Measurements from ENCODE around the gene NACC1. TPM values are rescaled to one million over a fixed set of nuclear protein-coding genes. Genes with fewer than 3 reads are reported as not detected.

NACC1 gene
- polyA plus RNA-seq, 6 donors from 2014 or later = 0.47 to 1.4 (median 0.67) TPM

DNA sequence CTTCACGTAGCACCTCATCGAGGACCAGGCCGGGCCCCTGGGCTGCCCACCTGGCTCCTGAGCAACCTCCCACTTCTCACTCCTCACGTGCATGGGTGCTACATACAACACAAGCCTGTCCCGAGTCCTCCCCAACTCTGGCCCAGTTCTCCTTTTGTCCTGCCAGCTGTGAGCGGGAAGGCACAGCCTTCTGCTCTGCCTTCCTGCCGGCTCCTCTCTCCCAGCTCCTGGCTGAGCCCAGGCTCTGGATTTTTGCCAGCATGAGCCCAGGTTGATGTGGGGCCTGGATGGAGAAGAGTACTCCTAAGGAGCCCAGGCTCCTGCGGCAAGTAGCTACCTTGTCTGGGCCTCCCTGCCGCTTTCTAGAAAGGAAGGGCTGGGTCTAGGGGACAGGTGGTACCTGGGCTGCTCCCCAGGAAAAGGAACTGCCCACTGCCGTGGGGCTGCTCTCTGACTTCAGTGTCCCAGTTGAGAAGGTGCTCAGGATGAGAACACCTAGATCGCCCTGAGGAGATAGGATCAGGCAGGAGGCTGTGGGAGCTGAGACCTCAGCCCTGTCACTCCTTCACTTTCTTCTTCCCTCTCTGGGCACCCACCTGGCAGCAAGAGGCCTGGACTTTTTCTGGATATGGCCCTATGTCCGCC, 39.0 kb upstream of the NACC1 start:
- no peaks in the 10 kb centered on the region for H3K9me3 Mint-ChIP-seq
- H3K27ac Mint-ChIP-seq = peak overlapping the region in 2 of 6 donors; percentile 58 to 82

GRCh38 chr19:13079542-13079986, 38.5 kb upstream of the NACC1 start:
- no peaks in the 10 kb centered on the region for H3K9me3 Mint-ChIP-seq
- peaks cover 0 to 19% (median 17%) of the 10 kb centered on the region in 3 donors for H3K27me3 Mint-ChIP-seq
- DNase-seq = no peak
- H3K4me1 Mint-ChIP-seq = no peaks in the 10 kb centered on the region
- no peaks in the 10 kb centered on the region for H3K36me3 Mint-ChIP-seq
- H3K27ac Mint-ChIP-seq = peak overlapping the region in 1 of 6 donors; percentile 76
- ATAC-seq (ENCODE audit: low read depth in 2 of 2) = no peak
- no peak overlapping the region for H3K4me3 Mint-ChIP-seq

More for the DNA sequence above, 39.0 kb upstream of the NACC1 start:
- peaks cover 0 to 16% (median 13%) of the 10 kb centered on the region in 3 donors for H3K27me3 Mint-ChIP-seq
- peaks cover 0 to 1% (median 0%) of the 10 kb centered on the region in 3 donors for H3K4me1 Mint-ChIP-seq
- H3K4me3 Mint-ChIP-seq = no peak overlapping the region
- no peaks in the 10 kb centered on the region for H3K36me3 Mint-ChIP-seq
- ATAC-seq (ENCODE audit: low read depth in 2 of 2) (no peak), DNase-seq (no peak)

DNA sequence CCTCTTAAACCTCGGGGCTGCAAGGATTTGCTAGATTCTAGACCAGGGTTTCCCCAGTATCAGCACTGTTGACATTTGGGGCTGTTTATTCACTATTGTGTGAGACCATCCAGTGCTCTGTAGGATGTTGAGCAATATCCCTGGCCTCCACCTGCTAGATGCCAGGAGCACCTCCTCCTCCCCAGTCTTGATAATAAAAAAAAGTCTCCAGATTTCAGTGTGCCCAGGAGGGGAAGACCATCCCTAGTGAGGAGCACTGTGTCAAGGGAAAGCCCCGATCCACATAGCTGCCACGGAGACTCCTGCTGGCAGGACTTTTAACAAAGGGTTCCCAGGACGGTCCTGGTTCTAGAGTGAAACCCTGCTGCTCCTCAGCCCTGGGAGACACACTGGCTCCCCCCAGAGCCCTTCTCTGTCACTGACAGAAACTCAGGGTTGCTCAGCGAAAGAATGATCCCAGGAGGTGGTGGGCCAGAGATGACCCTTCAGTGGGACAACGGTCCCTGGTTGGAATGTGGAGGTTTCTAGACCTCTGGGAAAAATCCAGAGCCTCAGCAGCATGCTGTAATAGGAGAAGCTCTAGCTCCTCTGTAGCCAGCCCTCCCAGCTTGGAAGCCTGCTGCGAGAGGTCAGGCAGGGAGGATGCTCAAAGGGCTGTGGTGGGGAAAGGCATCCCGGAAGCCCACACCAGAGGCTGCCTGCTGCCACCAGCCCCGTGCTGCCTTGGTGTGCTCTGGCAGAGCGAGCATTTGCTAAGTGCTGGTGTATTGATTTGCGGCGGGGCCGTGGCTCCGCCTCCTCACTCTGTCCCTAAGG, 35.7 kb upstream of the NACC1 start:
- Mint-ChIP-seq H3K27ac (peak overlapping the region in 2 of 6 donors; percentile 6 to 24), H3K4me3 (no peak overlapping the region), H3K4me1 (peaks cover 0 to 4% (median 3%) of the 10 kb centered on the region in 3 donors), H3K27me3 (peaks cover 0 to 24% (median 19%) of the 10 kb centered on the region in 3 donors), H3K9me3 (no peaks in the 10 kb centered on the region), H3K36me3 (no peaks in the 10 kb centered on the region)
- ATAC-seq (ENCODE audit: low read depth in 2 of 2) = no peak
- DNase-seq = no peak

GRCh38 chr19:13083008-13083404, 35.1 kb upstream of the NACC1 start:
- no peaks in the 10 kb centered on the region for H3K9me3 Mint-ChIP-seq
- H3K36me3 Mint-ChIP-seq = no peaks in the 10 kb centered on the region
- peaks cover 0 to 4% (median 3%) of the 10 kb centered on the region in 3 donors for H3K4me1 Mint-ChIP-seq
- DNase-seq (no peak), ATAC-seq (ENCODE audit: low read depth in 2 of 2) (no peak)
- H3K27ac Mint-ChIP-seq = no peak overlapping the region
- H3K27me3 Mint-ChIP-seq = peaks cover 0 to 18% (median 13%) of the 10 kb centered on the region in 3 donors
- H3K4me3 Mint-ChIP-seq = no peak overlapping the region

GRCh38 chr19:13083627-13084026, 34.4 kb upstream of the NACC1 start:
- ATAC-seq (ENCODE audit: low read depth in 2 of 2) (no peak), DNase-seq (no peak)
- H3K27ac Mint-ChIP-seq = no peak overlapping the region
- no peaks in the 10 kb centered on the region for H3K36me3 Mint-ChIP-seq
- H3K4me1 Mint-ChIP-seq = peaks cover 0 to 4% (median 3%) of the 10 kb centered on the region in 3 donors
- H3K27me3 Mint-ChIP-seq = peaks cover 0 to 15% (median 9%) of the 10 kb centered on the region in 3 donors
- H3K4me3 Mint-ChIP-seq = no peak overlapping the region
- H3K9me3 Mint-ChIP-seq = no peaks in the 10 kb centered on the region

- no peak overlapping the region for H3K4me3 Mint-ChIP-seq
- H3K27me3 Mint-ChIP-seq = peaks cover 0 to 15% (median 9%) of the 10 kb centered on the region in 3 donors
- peak overlapping the region in 4 of 6 donors; percentile 6 to 84 (median 46) for H3K27ac Mint-ChIP-seq
- DNase-seq (no peak), ATAC-seq (ENCODE audit: low read depth in 2 of 2) (no peak)
- H3K9me3 Mint-ChIP-seq = no peaks in the 10 kb centered on the region
- no peaks in the 10 kb centered on the region for H3K36me3 Mint-ChIP-seq
- peaks cover 0 to 4% (median 3%) of the 10 kb centered on the region in 3 donors for H3K4me1 Mint-ChIP-seq
Measured at GRCh38 chr19:13085666-13086065, 32.4 kb upstream of the NACC1 start.

GRCh38 chr19:13086341-13086740, 31.7 kb upstream of the NACC1 start:
- Mint-ChIP-seq H3K27me3 (peaks cover 0 to 15% (median 9%) of the 10 kb centered on the region in 3 donors), H3K4me1 (peaks cover 0 to 4% (median 3%) of the 10 kb centered on the region in 3 donors), H3K36me3 (no peaks in the 10 kb centered on the region), H3K4me3 (no peak overlapping the region), H3K9me3 (no peaks in the 10 kb centered on the region), H3K27ac (no peak overlapping the region)
- no peak for ATAC-seq (ENCODE audit: low read depth in 2 of 2)
- no peak for DNase-seq

- no peak overlapping the region for H3K27ac Mint-ChIP-seq
- DNase-seq (no peak), ATAC-seq (ENCODE audit: low read depth in 2 of 2) (no peak)
- no peaks in the 10 kb centered on the region for H3K36me3 Mint-ChIP-seq
- H3K4me3 Mint-ChIP-seq = no peak overlapping the region
- peaks cover 0 to 15% (median 9%) of the 10 kb centered on the region in 3 donors for H3K27me3 Mint-ChIP-seq
- H3K9me3 Mint-ChIP-seq = no peaks in the 10 kb centered on the region
- H3K4me1 Mint-ChIP-seq = peaks cover 0 to 4% (median 3%) of the 10 kb centered on the region in 3 donors
Measured at GRCh38 chr19:13087295-13087694, 30.8 kb upstream of the NACC1 start.

DNA sequence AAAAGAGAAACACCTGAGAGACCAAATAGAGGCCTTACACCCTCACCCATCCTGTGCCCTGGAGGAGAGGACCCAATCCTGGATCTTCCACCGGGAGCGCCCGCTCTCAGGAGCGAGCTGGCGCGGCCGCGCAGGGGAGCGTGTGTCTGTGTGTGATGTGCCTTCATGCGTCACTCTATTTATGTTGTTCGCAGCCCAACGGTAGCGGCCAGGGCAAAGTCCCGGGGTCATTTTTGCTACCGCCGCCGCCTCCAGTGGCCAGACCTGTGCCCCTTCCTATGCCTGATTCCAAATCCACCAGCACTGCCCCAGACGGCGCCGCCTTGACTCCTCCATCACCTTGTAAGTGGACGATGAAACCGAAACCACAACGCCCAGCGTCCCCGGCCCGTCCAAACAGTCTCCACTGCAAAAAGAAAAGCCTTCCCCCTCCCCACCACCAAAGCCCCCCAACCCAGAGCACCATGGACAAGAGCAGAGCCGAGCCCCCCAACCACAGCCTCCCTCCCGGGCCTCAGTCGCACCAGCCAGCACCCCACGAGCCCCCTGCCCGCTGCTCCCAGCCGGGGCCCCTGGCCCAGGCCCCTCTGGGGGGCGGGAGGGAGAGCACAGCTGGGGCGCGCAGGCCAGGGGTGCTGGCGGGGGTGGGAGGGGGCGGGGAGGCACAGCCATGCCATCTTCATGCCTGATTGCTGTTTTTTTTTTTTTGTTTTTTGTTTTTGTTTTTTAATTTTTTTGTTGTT, 30.1 kb upstream of the NACC1 start:
- DNase-seq (no peak), ATAC-seq (ENCODE audit: low read depth in 2 of 2) (no peak)
- Mint-ChIP-seq H3K27ac (peak overlapping the region in 3 of 6 donors; percentile 49 to 96 (median 62)), H3K4me1 (peaks cover 0 to 4% (median 3%) of the 10 kb centered on the region in 3 donors), H3K36me3 (no peaks in the 10 kb centered on the region), H3K27me3 (peaks cover 0 to 15% (median 9%) of the 10 kb centered on the region in 3 donors), H3K4me3 (no peak overlapping the region), H3K9me3 (no peaks in the 10 kb centered on the region)

DNA sequence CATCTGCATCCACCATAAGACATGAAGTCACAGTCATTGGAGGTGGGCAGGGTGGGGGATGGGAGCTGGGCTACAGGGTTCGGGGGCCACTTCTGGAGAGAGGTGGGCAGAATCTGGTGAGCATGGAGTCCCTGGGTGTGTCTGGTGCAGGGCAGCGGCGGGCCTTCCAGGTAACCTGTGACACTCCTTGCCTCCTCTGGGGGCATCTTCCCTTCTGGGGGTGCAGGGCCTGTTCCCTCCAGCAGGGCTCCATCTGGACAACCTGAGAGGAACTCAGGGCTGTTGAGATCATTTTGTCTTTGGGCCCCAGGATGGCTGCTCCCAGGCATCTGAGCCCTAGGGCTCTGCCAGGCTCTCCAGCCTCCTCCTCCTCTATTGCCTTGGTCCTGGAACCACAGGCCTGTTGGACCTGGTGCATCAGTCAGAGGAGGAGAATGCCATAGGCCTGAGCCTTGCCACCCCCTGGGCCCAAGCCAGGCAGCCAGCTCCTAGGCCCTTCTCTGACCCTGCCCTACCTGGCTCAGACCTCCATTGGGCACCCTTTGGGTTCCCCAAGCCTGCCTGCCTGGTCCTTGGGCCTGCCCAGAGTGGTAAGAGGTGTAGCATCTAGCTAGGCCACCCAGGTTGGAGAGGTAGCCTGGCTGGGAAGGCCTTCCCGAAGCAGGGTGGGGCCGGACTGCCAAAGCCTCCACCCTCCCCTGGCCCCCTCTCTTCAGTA, 28.8 kb upstream of the NACC1 start:
- Mint-ChIP-seq H3K4me3 (no peak overlapping the region), H3K4me1 (peaks cover 9 to 10% (median 9%) of the 10 kb centered on the region in 3 donors), H3K36me3 (no peaks in the 10 kb centered on the region), H3K27ac (peak overlapping the region in 1 of 6 donors; percentile 56), H3K27me3 (peaks cover 0 to 12% (median 8%) of the 10 kb centered on the region in 3 donors), H3K9me3 (no peaks in the 10 kb centered on the region)
- DNase-seq (peak; percentile 31), ATAC-seq (ENCODE audit: low read depth in 2 of 2) (peak; percentile 53 to 57)

DNA sequence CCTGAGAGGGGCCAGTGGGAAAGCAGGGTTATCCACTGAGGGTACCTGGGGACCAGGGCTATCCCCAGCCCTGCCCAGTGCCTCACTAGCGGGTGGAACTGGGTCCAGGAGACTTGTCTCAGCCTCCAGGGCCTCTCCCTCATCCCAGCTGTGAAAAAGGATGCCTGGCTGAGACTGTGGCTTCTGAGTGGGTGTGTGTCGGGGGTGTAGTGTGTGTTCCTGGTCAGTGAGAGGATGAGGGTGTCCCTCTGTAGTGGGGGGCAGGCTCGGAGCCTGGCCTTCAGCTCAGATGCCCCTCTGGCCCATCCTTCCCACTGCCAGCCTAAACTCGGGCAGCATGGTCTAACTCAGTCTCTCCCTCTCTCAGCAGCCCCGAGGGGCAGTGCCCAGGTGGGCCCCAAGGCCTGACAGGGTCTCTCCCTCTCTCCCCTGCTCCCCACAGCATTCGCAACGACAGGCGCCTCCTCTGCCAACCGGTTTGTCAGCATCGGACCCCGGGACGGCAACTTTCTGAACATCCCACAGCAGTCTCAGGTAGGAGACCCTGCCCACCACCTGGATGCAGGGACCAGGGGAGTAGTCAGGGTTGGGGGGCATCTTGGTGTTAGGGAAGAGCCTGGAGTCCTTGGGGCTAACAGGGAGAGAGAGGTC, 28.1 kb upstream of the NACC1 start:
- Mint-ChIP-seq H3K4me1 (peaks cover 16 to 17% (median 16%) of the 10 kb centered on the region in 3 donors), H3K4me3 (no peak overlapping the region), H3K36me3 (no peaks in the 10 kb centered on the region), H3K9me3 (no peaks in the 10 kb centered on the region), H3K27ac (no peak overlapping the region), H3K27me3 (peaks cover 0 to 8% (median 5%) of the 10 kb centered on the region in 3 donors)
- ATAC-seq (ENCODE audit: low read depth in 2 of 2) = no peak
- no peak for DNase-seq

DNA sequence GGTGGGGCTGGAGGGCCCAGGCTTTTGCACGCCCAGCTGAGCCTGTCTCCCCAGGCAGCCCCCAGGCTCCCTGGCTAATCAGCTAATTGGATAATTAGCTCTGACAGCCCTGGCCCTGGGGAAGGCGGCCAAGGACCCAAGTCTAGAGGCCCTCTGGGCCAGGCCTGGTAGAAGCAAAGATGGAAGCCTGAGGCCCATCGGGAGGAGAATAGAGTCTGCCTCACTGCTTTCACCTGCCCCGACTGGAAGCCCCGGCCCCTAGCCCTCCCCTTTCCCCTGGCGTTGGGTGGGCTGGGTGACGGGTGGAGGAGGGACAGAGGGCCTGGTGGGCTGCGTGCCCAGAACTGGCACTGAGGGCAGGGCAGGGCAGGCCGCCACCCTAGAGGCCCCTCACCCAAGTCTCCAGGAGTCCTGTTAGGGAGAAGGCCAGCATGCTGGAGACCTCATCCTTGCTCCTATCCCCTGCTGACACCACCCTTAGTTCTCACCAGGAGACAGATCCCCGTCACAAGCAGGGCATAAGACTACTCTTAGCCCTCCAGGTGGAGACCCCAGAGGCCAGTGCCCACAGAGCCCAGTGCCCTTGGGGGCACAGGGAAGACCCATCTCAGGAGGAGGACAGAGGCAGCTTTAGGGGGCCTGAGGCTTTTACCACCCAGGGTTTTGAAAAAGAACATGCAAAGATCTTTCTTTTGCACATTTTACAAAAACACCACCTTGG, 27.4 kb upstream of the NACC1 start:
- no peak overlapping the region for H3K27ac Mint-ChIP-seq
- H3K9me3 Mint-ChIP-seq = no peaks in the 10 kb centered on the region
- peaks cover 0 to 5% (median 2%) of the 10 kb centered on the region in 3 donors for H3K27me3 Mint-ChIP-seq
- DNase-seq (no peak), ATAC-seq (ENCODE audit: low read depth in 2 of 2) (no peak)
- H3K4me3 Mint-ChIP-seq = no peak overlapping the region
- no peaks in the 10 kb centered on the region for H3K36me3 Mint-ChIP-seq
- H3K4me1 Mint-ChIP-seq = peaks cover 14 to 17% (median 17%) of the 10 kb centered on the region in 3 donors
